NCI-H748 (cell line): Measurements from ENCODE around the gene FGFBP3.

Source experiments
- DNase-seq: peaks from one replicate; lab custom pipeline; 2025; ENCODE audit not compliant: unreplicated experiment; lab: John Stamatoyannopoulos, UW

FGFBP3 gene, protein sequence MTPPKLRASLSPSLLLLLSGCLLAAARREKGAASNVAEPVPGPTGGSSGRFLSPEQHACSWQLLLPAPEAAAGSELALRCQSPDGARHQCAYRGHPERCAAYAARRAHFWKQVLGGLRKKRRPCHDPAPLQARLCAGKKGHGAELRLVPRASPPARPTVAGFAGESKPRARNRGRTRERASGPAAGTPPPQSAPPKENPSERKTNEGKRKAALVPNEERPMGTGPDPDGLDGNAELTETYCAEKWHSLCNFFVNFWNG

DNA sequence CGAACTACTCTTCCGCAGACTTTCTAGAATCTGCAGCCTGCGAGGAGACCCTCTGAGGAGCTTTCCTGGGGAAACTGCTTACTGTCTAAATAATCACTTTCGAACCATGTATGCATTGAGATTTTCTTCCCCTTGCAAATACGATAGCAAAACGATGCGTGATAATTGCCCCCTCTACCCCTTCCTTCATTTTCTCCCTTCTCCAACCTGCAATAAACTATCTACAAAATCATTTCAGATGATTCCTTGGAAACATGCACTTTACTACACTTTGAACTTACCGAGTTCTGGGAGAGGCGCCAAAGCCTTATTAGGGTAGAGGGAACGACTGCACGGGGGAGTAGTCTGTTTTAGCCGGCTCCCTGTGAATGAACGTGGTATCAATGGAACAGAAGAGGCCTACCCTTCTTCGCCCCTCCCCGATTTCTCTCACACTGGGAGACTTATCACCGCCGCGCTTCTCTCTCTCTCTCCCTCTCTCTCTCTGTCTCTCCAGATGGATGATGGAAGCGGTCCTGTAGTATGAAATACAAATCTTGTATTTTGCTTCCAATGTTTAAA is at the start of gene FGFBP3:
Gene FGFBP3, minus strand, starts transcription at position 370 of the 561 bp plus-strand sequence. CDS start 517 bp downstream, outside the sequence.
- DNase-seq, result peak; percentile 82

DNA sequence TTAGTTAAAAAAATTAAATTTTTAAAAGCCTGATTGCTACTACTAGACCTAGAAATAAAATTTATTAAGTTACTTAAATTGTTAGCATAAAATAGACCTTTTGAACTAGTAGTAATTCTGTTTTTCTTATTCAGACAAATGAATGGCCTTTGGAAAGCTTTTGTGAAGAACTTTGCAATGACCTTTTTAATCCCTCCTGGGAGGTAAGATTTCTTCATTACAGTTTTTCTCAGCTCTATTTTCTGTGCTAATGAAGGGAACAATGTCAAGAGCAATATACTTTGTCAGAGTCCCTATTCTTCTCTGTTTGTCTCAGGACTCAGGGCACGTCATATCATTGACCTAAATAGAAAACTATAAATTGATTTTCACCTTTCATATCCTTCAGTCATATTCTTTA is 47.8 kb upstream of the FGFBP3 start:
- no peak for DNase-seq

- no peak for DNase-seq
Observed at GRCh38 chr10:91955114-91955513, 45.8 kb upstream of the FGFBP3 start.

- DNase-seq, result no peak
Observed at GRCh38 chr10:91953600-91954160, 44.4 kb upstream of the FGFBP3 start.

DNA sequence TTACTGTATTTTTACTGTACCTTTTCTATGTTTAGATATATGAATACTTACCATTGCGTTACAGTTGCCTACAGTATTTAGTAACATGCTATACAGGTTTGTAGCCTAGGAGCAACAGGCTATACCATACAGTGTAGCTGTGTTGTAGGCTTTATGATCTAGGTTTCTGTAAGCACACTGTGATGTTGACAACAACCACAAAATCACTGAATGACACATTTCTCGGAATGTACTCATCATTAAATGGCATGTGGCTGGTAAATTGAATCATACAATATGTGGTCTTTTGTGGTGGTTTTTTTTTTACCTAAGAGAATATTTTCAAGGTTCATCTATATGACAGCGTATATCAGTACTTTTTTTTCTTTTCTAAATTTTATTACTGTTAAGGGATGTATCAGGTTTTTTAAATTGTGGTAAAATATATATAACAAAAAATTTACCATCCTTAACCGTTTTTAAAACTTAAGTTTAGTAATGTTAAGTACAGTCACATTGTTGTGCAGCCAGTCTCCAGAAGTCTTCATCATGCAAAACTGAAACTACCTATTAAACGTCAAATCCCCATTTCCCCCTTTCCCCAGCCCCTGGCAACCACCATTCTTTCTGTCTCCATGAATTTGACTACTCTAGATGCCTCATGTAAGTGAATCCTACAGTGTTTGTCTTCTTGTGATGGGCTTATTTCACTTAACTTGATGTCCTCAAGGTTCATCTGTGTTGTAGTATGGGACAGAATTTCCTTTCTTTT is 35.8 kb upstream of the FGFBP3 start:
- DNase-seq, result no peak

GRCh38 chr10:91941426-91941825 is 32.1 kb upstream of the FGFBP3 start:
- no peak for DNase-seq

DNA sequence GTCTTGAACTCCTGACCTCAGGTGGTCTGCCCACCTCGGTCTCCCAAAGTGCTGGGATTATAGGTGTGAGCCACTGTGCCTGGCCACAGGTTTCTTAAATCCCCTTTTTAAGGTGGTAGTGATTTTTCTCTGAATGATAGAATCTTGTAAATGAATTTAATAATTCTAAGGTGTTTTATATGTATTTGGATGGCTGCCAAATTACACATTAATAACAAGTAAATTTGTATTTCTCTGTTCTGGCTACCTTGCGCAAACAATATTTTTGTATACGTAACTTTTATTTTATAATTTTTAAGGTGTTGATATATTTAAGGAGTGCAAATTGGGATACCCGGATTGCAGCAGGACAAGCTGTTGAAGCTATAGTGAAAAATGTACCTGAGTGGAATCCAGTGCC is 30.4 kb upstream of the FGFBP3 start:
- no peak for DNase-seq

GRCh38 chr10:91935886-91936285 is 26.6 kb upstream of the FGFBP3 start:
- no peak for DNase-seq

GRCh38 chr10:91932737-91933136 is 23.5 kb upstream of the FGFBP3 start:
- no peak for DNase-seq

DNA sequence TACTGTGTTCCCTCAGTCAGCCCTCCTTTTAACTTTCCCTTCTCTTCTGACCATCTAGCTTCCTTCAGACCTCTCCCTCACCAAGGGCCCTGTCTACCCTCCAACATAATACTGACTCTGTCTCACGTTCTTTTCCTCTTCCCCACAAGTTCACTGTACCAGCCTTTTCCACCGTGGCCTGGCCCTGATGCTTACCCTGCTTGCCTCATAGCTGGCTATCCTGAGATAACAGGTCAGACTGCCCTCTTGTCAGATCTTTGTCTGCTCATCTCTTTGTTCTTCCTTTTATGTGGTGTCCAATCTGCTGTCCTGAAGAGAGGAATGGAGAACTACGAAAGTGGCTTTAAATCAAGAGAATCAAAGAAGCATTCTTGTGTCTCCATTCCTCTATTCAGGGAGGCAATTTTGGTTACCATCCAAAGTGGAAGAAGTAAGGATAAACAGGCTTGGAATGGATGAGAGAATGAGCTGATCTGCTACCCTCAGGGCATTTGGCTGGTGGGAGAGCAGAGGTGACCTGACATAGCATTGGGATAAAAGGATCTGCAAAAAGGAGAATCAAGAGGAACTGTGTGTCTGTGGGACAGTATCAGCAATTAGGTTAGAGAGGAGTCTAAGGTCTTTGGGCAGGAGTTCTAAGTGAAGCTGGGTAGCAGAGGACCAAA is 22.4 kb upstream of the FGFBP3 start:
- no peak for DNase-seq

DNA sequence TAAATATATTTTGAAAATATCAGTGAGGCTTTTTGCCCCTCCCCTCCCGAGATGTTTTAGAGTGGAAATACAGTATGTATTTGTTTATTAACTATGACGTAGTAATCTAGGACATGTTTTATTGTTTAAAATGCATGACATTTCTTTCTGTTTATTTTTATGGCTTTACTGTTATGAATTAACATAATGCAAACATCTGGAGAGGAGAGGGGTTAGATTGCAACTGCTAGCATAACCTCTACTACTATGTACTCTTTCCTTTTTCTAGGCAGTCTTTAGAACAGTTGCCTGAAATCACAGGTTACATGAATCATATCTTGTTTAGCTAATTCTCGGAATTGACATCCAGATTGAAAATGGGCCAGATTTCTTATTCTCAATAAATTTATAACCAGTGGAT is 21.7 kb upstream of the FGFBP3 start:
- no peak for DNase-seq

DNA sequence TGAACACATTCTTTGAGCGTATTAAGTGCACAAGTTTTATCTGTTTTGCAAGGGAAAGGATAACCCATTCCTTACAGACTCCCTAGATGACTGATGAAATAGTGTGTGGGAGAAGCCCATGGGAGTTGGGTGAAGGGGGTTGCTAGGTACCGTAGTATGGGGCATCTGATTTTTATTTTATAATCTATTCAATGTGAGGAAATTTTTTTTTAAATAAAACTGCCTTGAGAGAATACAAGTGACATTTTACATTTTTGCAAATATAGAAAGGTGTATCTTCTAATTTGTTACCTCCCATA is 15.7 kb upstream of the FGFBP3 start:
- no peak for DNase-seq

GRCh38 chr10:91924212-91925021 is 15.1 kb upstream of the FGFBP3 start:
- DNase-seq, result no peak

DNA sequence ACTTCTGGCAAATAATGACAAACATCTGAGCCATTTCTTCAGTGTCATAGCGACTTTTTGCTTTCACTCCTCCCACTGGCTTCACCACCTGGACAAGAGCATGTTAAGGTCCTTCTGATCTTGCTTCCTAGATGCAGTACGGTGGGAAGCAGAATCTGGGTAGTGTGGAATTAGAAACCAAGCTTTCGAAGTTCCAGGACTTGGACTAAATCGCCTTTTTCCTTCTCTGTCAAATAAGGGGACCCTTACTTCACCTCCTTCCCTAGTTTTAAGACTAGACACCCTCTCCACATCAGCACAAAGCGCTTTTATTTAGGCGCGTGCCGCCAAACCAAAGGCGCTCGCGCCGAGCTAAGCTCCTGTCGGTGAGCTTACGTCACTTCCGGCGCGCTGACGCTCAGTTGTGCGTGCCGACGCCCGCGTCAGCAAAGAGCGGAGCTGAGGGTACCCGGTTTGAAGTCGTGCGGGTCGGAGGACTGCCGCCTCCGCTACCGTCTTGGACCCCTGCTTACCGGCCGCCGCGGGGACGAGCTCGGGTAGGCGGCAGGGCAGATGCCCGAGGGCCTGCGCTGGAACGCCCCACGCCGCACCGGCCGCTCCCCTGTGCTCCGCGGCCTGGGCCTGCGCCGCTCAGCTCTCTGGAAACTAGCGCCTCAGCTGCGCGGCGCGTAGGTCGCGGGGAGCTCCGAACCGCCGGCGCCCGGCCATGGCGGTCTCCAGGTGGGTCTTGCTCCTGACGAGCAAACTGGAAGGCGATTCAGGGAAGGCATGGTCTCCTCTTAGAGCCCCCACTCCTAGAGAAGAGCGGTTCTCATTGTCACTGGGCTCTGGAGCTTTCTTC is 14.3 kb upstream of the FGFBP3 start, which contains the start of gene BTAF1:
Gene BTAF1, plus strand, starts transcription at position 400 of the 841 bp plus-strand sequence. Its CDS starts 307 bp downstream, at position 707.
- peak; percentile 93 for DNase-seq

- DNase-seq, result no peak
Observed at GRCh38 chr10:91919651-91920050, 10.4 kb upstream of the FGFBP3 start.

DNA sequence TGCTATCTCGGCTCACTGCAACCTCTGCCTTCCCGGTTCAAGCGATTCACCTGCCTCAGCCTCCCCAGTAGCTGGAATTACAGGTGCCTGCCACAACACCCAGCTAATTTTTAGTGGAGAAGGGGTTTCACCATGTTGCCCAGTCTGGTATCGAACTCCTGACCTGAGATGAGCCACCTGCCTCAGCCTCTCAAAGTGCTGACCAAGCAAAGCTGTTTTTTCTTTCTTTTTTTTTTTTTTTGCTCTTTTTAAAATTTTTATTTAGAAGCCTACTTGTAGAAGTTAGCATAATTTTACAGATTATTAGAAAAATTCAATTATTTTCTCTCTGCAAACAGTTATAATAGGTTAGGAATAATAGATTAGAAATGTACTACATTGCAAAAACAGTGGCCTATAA is 1.2 kb upstream of the FGFBP3 start:
- no peak for DNase-seq

DNA sequence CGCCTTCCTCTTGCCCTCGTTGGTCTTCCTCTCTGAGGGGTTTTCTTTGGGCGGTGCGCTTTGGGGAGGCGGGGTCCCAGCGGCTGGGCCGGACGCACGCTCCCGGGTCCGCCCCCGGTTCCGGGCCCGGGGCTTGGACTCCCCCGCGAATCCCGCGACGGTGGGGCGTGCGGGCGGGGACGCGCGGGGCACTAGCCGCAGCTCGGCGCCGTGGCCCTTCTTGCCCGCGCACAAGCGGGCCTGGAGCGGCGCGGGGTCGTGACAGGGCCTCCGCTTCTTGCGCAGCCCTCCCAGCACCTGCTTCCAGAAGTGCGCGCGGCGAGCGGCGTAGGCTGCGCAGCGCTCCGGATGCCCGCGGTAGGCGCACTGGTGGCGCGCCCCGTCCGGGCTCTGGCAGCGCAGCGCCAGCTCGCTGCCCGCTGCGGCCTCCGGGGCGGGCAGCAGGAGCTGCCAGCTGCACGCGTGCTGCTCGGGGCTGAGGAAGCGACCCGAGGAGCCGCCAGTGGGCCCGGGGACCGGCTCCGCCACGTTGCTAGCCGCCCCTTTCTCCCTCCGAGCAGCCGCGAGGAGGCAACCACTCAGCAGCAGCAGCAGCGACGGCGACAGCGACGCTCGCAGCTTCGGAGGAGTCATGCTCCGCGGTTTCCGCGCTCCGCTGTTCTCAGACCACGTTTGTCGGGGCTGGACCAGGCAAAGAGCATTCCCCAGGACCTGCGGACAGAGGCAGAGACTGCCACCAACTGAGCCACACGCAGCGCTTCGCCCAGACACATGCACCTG is 759 bp downstream of the FGFBP3 start:
- peak; percentile 90 for DNase-seq

- DNase-seq, result peak; percentile 44
Observed at GRCh38 chr10:91907914-91908336, 1.4 kb downstream of the FGFBP3 start.

GRCh38 chr10:91907033-91907594 is 2.2 kb downstream of the FGFBP3 start:
- DNase-seq, result no peak
